HG02973 (cell line): Measurements from ENCODE around the gene ADAM12.

ENCODE experiments used
- ATAC-seq: cut with Tn5 transposase; IDR thresholded peaks from one replicate; pipeline ENCODE4 v1.9.1; 2021; ENCODE audit warnings: moderate library complexity; ENCODE audit not compliant: unreplicated experiment

Gene ADAM12

GRCh38 chr10:126090911-126091728 is 297.2 kb downstream of the ADAM12 start:
- no peak for ATAC-seq

- ATAC-seq: no peak
These were observed 297.8 kb downstream of the ADAM12 start for GRCh38 chr10:126090443-126090842.

GRCh38 chr10:126087796-126088505 is 300.3 kb downstream of the ADAM12 start:
- ATAC-seq: no peak

GRCh38 chr10:126087153-126087680 is 301.1 kb downstream of the ADAM12 start:
- ATAC-seq: no peak

- ATAC-seq: no peak
These were observed 302.5 kb downstream of the ADAM12 start for GRCh38 chr10:126085806-126086205.

GRCh38 chr10:126084369-126084768 is 303.9 kb downstream of the ADAM12 start:
- ATAC-seq: no peak

GRCh38 chr10:126083009-126083408 is 305.3 kb downstream of the ADAM12 start:
- ATAC-seq: no peak

GRCh38 chr10:126081841-126082466 is 306.3 kb downstream of the ADAM12 start:
- ATAC-seq: no peak

GRCh38 chr10:126080879-126081411 is 307.3 kb downstream of the ADAM12 start:
- no peak for ATAC-seq

GRCh38 chr10:126080291-126080825 is 307.9 kb downstream of the ADAM12 start:
- no peak for ATAC-seq

- no peak for ATAC-seq
These were observed 313.3 kb downstream of the ADAM12 start for GRCh38 chr10:126075009-126075408.

- no peak for ATAC-seq
These were observed 314.0 kb downstream of the ADAM12 start for GRCh38 chr10:126074291-126074690.

GRCh38 chr10:126073606-126074005 is 314.7 kb downstream of the ADAM12 start:
- ATAC-seq: no peak

GRCh38 chr10:126072622-126073021 is 315.7 kb downstream of the ADAM12 start:
- no peak for ATAC-seq

- ATAC-seq: no peak
These were observed 317.6 kb downstream of the ADAM12 start for GRCh38 chr10:126070476-126071215.

GRCh38 chr10:126068322-126068721 is 320.0 kb downstream of the ADAM12 start:
- ATAC-seq: no peak

- no peak for ATAC-seq
These were observed 321.8 kb downstream of the ADAM12 start for GRCh38 chr10:126066456-126066855.

- ATAC-seq: no peak
These were observed 322.4 kb downstream of the ADAM12 start for GRCh38 chr10:126065751-126066377.

GRCh38 chr10:126064512-126064911 is 323.8 kb downstream of the ADAM12 start:
- ATAC-seq: no peak

- ATAC-seq: no peak
These were observed 324.9 kb downstream of the ADAM12 start for GRCh38 chr10:126063353-126063791.
